ENCODE results near the gene TLX2. TPM values are rescaled to one million over a fixed set of nuclear protein-coding genes. Genes with fewer than 3 reads are reported as not detected.
"Not testable (repeated sequence)": the region's sequence is repeated elsewhere in the genome, so short reads cannot be mapped to it uniquely, and the experiment has no call there.

TLX2 gene
- not detected for total RNA-seq

- H3K36me3 ChIP-seq (ENCODE audit: control insufficient read depth in 3 of 3, insufficient read depth in 3 of 3, low read length in 3 of 3), result no peaks in the 10 kb centered on the region
- H3K27ac ChIP-seq (ENCODE audit: low read depth, low read length), result no peak within 1 kb of the TSS
- no peak within 1 kb of the TSS for H3K4me3 ChIP-seq (ENCODE audit: low read length in 3 of 3)
- H3K27me3 ChIP-seq (ENCODE audit: control insufficient read depth in 3 of 3, insufficient read depth in 3 of 3, low read length in 3 of 3), result peaks cover 89 to 93% (median 93%) of the 10 kb centered on the region in 3 donors
- no peak within 1 kb of the TSS for H3K9ac ChIP-seq (ENCODE audit: low read depth in 1 of 3, low read length in 3 of 3)
- no peaks in the 10 kb centered on the region for H3K9me3 ChIP-seq (ENCODE audit: control insufficient read depth in 3 of 3, low read length in 3 of 3)
- H3K4me1 ChIP-seq (ENCODE audit: control insufficient read depth in 3 of 3, insufficient read depth in 3 of 3, low read length in 3 of 3), result peaks cover 12 to 15% (median 15%) of the 10 kb centered on the region in 3 donors
These were observed at the start of gene TLX2 for GRCh38 chr2:74514368-74515270. TLX2 (plus strand) TSS chr2:74514450; CDS start chr2:74514807, 357 bp downstream.

GRCh38 chr2:74470742-74471141 is 43.5 kb upstream of the TLX2 start:
- H3K4me3 ChIP-seq (ENCODE audit: low read length in 3 of 3), result peak overlapping the region in 1 of 3 donors; percentile 35

GRCh38 chr2:74471332-74472065 is 42.8 kb upstream of the TLX2 start:
- no peaks in the 10 kb centered on the region for H3K27me3 ChIP-seq (ENCODE audit: control insufficient read depth in 3 of 3, insufficient read depth in 3 of 3, low read length in 3 of 3)
- peak overlapping the region; percentile 92 to 99 (median 99) for H3K9ac ChIP-seq (ENCODE audit: low read depth in 1 of 3, low read length in 3 of 3)
- H3K9me3 ChIP-seq (ENCODE audit: control insufficient read depth in 3 of 3, low read length in 3 of 3), result no peaks in the 10 kb centered on the region
- peaks cover 20 to 29% (median 26%) of the 10 kb centered on the region in 3 donors for H3K4me1 ChIP-seq (ENCODE audit: control insufficient read depth in 3 of 3, insufficient read depth in 3 of 3, low read length in 3 of 3)
- H3K36me3 ChIP-seq (ENCODE audit: control insufficient read depth in 3 of 3, insufficient read depth in 3 of 3, low read length in 3 of 3), result peaks cover 14 to 19% (median 16%) of the 10 kb centered on the region in 3 donors
- peak overlapping the region; percentile 89 to 100 (median 99) for H3K4me3 ChIP-seq (ENCODE audit: low read length in 3 of 3)
- H3K27ac ChIP-seq (ENCODE audit: low read depth, low read length), result peak overlapping the region; percentile 85

More at GRCh38 chr2:74470742-74471141, 43.5 kb upstream of the TLX2 start:
- H3K9ac ChIP-seq (ENCODE audit: low read depth in 1 of 3, low read length in 3 of 3); H3K9me3 ChIP-seq (ENCODE audit: control insufficient read depth in 3 of 3, low read length in 3 of 3); H3K27me3 ChIP-seq (ENCODE audit: control insufficient read depth in 3 of 3, insufficient read depth in 3 of 3, low read length in 3 of 3); H3K27ac ChIP-seq (ENCODE audit: low read depth, low read length): not testable (repeated sequence)
- H3K36me3 ChIP-seq (ENCODE audit: control insufficient read depth in 3 of 3, insufficient read depth in 3 of 3, low read length in 3 of 3), result peaks cover 11 to 19% (median 15%) of the 10 kb centered on the region in 3 donors
- peaks cover 23 to 34% (median 31%) of the 10 kb centered on the region in 3 donors for H3K4me1 ChIP-seq (ENCODE audit: control insufficient read depth in 3 of 3, insufficient read depth in 3 of 3, low read length in 3 of 3)

GRCh38 chr2:74472086-74472944 is 41.9 kb upstream of the TLX2 start, which contains the start of gene MRPL53:
MRPL53 (minus strand) TSS chr2:74472680; CDS start chr2:74472660, 20 bp downstream.
- no peaks in the 10 kb centered on the region for H3K9me3 ChIP-seq (ENCODE audit: control insufficient read depth in 3 of 3, low read length in 3 of 3)

GRCh38 chr2:74472945-74473258 is 41.3 kb upstream of the TLX2 start:
- peaks cover 20 to 29% (median 26%) of the 10 kb centered on the region in 3 donors for H3K4me1 ChIP-seq (ENCODE audit: control insufficient read depth in 3 of 3, insufficient read depth in 3 of 3, low read length in 3 of 3)
- peak overlapping the region; percentile 89 to 100 (median 99) for H3K4me3 ChIP-seq (ENCODE audit: low read length in 3 of 3)
- H3K9ac ChIP-seq (ENCODE audit: low read depth in 1 of 3, low read length in 3 of 3), result peak overlapping the region; percentile 92 to 99 (median 99)
- H3K9me3 ChIP-seq (ENCODE audit: control insufficient read depth in 3 of 3, low read length in 3 of 3), result no peaks in the 10 kb centered on the region
- H3K27ac ChIP-seq (ENCODE audit: low read depth, low read length), result peak overlapping the region; percentile 85
- H3K36me3 ChIP-seq (ENCODE audit: control insufficient read depth in 3 of 3, insufficient read depth in 3 of 3, low read length in 3 of 3), result peaks cover 14 to 28% (median 27%) of the 10 kb centered on the region in 3 donors
- H3K27me3 ChIP-seq (ENCODE audit: control insufficient read depth in 3 of 3, insufficient read depth in 3 of 3, low read length in 3 of 3), result no peaks in the 10 kb centered on the region

More at GRCh38 chr2:74472086-74472944, 41.9 kb upstream of the TLX2 start, which contains the start of gene MRPL53:
- peak within 1 kb of the TSS; percentile 89 to 100 (median 99) for H3K4me3 ChIP-seq (ENCODE audit: low read length in 3 of 3)
- peaks cover 20 to 29% (median 26%) of the 10 kb centered on the region in 3 donors for H3K4me1 ChIP-seq (ENCODE audit: control insufficient read depth in 3 of 3, insufficient read depth in 3 of 3, low read length in 3 of 3)
- H3K36me3 ChIP-seq (ENCODE audit: control insufficient read depth in 3 of 3, insufficient read depth in 3 of 3, low read length in 3 of 3), result peaks cover 14 to 24% (median 23%) of the 10 kb centered on the region in 3 donors
- no peaks in the 10 kb centered on the region for H3K27me3 ChIP-seq (ENCODE audit: control insufficient read depth in 3 of 3, insufficient read depth in 3 of 3, low read length in 3 of 3)
- H3K9ac ChIP-seq (ENCODE audit: low read depth in 1 of 3, low read length in 3 of 3), result peak within 1 kb of the TSS; percentile 92 to 99 (median 99)
- peak within 1 kb of the TSS; percentile 85 for H3K27ac ChIP-seq (ENCODE audit: low read depth, low read length)

GRCh38 chr2:74474481-74474880 is 39.8 kb upstream of the TLX2 start:
- peaks cover 14 to 29% (median 27%) of the 10 kb centered on the region in 3 donors for H3K36me3 ChIP-seq (ENCODE audit: control insufficient read depth in 3 of 3, insufficient read depth in 3 of 3, low read length in 3 of 3)

GRCh38 chr2:74474899-74475298 is 39.4 kb upstream of the TLX2 start:
- Histone ChIP-seq H3K9ac (ENCODE audit: low read depth in 1 of 3, low read length in 3 of 3) (no peak overlapping the region), H3K4me3 (ENCODE audit: low read length in 3 of 3) (no peak overlapping the region), H3K27ac (ENCODE audit: low read depth, low read length) (no peak overlapping the region), H3K36me3 (ENCODE audit: control insufficient read depth in 3 of 3, insufficient read depth in 3 of 3, low read length in 3 of 3) (peaks cover 19 to 33% (median 27%) of the 10 kb centered on the region in 3 donors), H3K27me3 (ENCODE audit: control insufficient read depth in 3 of 3, insufficient read depth in 3 of 3, low read length in 3 of 3) (no peaks in the 10 kb centered on the region), H3K9me3 (ENCODE audit: control insufficient read depth in 3 of 3, low read length in 3 of 3) (no peaks in the 10 kb centered on the region), H3K4me1 (ENCODE audit: control insufficient read depth in 3 of 3, insufficient read depth in 3 of 3, low read length in 3 of 3) (peaks cover 20 to 29% (median 26%) of the 10 kb centered on the region in 3 donors)

More at GRCh38 chr2:74474481-74474880, 39.8 kb upstream of the TLX2 start:
- no peak overlapping the region for H3K27ac ChIP-seq (ENCODE audit: low read depth, low read length)
- H3K4me3 ChIP-seq (ENCODE audit: low read length in 3 of 3), result no peak overlapping the region
- H3K9ac ChIP-seq (ENCODE audit: low read depth in 1 of 3, low read length in 3 of 3), result no peak overlapping the region
- no peaks in the 10 kb centered on the region for H3K27me3 ChIP-seq (ENCODE audit: control insufficient read depth in 3 of 3, insufficient read depth in 3 of 3, low read length in 3 of 3)
- no peaks in the 10 kb centered on the region for H3K9me3 ChIP-seq (ENCODE audit: control insufficient read depth in 3 of 3, low read length in 3 of 3)
- H3K4me1 ChIP-seq (ENCODE audit: control insufficient read depth in 3 of 3, insufficient read depth in 3 of 3, low read length in 3 of 3), result peaks cover 20 to 29% (median 26%) of the 10 kb centered on the region in 3 donors

GRCh38 chr2:74481431-74481830 is 32.8 kb upstream of the TLX2 start:
- Histone ChIP-seq H3K9ac (ENCODE audit: low read depth in 1 of 3, low read length in 3 of 3) (peak overlapping the region; percentile 69 to 93 (median 86)), H3K4me1 (ENCODE audit: control insufficient read depth in 3 of 3, insufficient read depth in 3 of 3, low read length in 3 of 3) (peaks cover 22 to 37% (median 26%) of the 10 kb centered on the region in 3 donors), H3K27ac (ENCODE audit: low read depth, low read length) (no peak overlapping the region), H3K27me3 (ENCODE audit: control insufficient read depth in 3 of 3, insufficient read depth in 3 of 3, low read length in 3 of 3) (no peaks in the 10 kb centered on the region), H3K4me3 (ENCODE audit: low read length in 3 of 3) (peak overlapping the region; percentile 85 to 100 (median 98)), H3K9me3 (ENCODE audit: control insufficient read depth in 3 of 3, low read length in 3 of 3) (no peaks in the 10 kb centered on the region), H3K36me3 (ENCODE audit: control insufficient read depth in 3 of 3, insufficient read depth in 3 of 3, low read length in 3 of 3) (peaks cover 18 to 36% (median 19%) of the 10 kb centered on the region in 3 donors)

Measured in skeletal muscle tissue (tissue), 4 donors.